HG03378 (cell line): Measurements from ENCODE around the gene ITGA6.

Source experiments
- ATAC-seq: cut with Tn5 transposase; IDR thresholded peaks from one replicate; pipeline ENCODE4 v1.9.1; 2021; ENCODE audit warnings: mild to moderate bottlenecking, moderate library complexity; ENCODE audit not compliant: unreplicated experiment

The ITGA6 gene

DNA sequence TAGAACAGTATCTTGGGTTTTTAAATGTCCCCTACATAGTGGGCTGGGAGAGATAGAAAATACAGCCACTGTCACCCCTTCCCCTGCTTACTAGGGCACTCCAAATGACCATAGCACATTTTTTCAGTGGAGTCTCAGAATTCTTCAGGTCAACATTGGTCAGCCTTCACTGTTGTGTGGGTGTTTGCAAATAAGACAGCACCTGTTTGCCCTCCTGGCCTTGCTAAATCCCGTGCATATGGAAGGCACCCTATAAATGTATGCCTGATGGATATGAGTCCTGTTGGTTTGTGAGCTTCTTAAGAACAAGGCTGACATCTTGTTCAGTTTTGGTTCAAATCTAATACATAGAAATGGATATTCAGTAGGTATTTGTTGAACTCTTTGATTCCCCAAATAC is 12.5 kb downstream of the ITGA6 start:
- no peak for ATAC-seq

- ATAC-seq, result no peak
Measured at GRCh38 chr2:172440795-172441194, 13.4 kb downstream of the ITGA6 start.

DNA sequence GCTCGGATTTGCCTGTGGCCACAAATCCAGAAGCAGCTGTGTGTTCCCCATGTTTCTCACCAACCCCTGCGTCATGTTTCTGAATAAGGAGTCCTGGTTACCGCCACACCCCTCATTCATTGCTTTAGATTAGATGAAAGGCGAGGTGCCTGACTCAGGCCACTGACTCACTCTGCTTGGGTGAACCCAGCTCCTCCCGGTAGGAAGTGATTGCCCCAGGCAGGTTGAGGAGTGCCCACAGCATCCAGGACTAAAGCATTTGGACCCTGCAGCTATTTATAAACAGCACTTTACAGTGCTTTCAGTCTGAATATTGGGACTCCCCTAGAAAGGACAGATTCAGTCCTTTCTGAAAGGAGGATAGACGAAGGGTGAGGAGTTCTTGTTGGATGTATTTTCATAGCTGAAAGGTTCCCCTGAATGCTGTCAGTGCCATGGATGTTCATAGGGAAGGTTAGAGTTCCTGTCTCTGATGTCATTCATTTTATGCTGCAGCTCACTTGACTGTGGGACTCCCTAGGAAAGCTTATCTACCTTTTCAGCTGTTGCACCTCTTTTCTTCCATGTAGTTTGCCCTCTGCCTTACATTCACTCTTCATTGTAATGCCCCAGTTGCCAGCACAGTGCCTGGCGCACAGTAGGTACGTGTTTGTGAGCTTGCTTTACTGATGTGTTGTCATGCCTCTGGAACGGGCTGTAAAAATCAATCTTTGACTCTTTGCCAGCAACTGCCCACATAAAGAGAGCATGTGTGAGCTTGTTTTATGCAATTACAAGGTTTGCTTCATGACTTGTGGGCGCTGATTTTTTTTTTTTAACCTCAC is 14.9 kb downstream of the ITGA6 start:
- ATAC-seq, result no peak

- ATAC-seq, result no peak
Measured at GRCh38 chr2:172445851-172446250, 18.5 kb downstream of the ITGA6 start.

DNA sequence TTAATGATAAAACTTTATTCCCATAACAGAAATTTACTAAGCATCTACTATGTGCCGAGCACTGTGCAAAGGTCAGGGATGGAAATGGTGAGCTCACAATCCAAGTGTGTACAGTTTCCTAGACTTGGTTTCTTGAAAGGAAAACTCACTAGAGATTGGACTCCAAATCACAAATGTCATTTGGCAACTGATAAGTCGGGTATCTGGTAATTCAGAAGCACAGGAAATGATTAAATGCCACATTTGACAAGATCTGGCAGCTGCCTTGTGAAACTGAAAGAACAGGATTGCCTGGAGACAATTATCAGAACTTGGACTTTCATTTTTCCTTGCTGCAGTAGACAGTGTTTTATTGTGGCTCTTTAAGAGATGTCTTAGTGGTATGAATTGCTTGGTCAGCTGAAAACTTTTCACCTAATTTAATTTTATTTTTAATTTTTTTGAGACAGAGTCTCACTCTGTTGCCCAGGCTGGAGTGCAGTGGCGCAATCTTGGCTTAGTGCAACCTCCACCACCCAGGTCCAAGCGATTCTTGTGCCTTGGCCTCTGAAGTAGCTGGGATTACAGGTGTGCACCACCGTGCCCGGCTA is 19.2 kb downstream of the ITGA6 start:
- ATAC-seq, result no peak

DNA sequence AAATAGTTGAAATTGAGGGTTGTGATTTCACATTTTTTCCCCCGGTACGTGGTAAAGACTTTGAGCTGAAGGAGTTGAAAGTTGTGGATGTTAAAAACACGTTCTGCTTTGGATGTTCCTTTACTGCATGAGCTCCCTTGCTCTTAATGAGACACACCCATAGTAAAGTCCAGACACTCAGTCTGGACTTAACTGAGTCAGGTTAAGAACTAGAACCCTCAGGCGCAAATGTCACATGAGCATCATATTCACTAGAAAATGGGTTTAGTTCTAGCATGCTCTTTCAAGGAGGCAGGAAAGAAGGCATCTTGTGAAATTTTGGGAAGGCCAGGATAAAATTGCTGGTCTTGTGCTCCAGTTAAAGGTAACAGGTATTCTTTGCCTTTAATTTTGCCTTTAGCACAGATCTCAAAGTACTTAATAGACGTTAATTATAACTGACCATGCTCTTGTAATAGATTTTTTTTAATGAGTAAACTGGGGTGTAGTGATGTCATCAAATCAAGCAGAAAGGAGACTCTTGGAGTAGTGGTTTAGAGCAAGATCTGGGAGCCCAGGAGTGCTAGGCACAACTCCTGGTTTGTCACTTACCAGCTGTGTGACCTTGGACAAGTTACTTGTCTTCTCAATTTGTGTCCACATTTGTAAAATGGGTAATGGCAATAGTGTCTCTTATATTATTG is 20.6 kb downstream of the ITGA6 start:
- ATAC-seq, result no peak

GRCh38 chr2:172448544-172449267 is 21.3 kb downstream of the ITGA6 start:
- no peak for ATAC-seq

- ATAC-seq, result no peak
Measured at GRCh38 chr2:172449911-172450550, 22.6 kb downstream of the ITGA6 start.

DNA sequence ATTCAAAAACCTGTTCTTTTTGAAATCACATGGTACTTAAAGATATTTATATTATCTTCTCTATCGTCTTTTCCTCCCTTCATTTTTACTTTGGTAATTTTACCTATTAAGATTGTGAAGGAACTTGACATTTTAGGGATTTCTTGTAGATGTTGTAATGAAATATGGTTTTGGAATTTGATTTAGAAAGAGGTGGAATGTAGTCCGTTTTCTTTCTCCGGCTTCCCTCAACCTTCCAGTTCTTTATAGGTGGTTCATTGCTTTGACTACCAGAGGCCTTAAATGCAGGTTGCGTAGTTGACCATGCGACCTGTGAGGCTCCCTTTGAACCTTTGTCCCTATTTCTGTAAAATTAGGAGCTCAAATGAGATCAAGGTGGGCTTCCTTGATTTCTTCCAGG is 24.5 kb downstream of the ITGA6 start:
- ATAC-seq, result no peak

- ATAC-seq, result no peak
Measured at GRCh38 chr2:172452845-172453244, 25.5 kb downstream of the ITGA6 start.

DNA sequence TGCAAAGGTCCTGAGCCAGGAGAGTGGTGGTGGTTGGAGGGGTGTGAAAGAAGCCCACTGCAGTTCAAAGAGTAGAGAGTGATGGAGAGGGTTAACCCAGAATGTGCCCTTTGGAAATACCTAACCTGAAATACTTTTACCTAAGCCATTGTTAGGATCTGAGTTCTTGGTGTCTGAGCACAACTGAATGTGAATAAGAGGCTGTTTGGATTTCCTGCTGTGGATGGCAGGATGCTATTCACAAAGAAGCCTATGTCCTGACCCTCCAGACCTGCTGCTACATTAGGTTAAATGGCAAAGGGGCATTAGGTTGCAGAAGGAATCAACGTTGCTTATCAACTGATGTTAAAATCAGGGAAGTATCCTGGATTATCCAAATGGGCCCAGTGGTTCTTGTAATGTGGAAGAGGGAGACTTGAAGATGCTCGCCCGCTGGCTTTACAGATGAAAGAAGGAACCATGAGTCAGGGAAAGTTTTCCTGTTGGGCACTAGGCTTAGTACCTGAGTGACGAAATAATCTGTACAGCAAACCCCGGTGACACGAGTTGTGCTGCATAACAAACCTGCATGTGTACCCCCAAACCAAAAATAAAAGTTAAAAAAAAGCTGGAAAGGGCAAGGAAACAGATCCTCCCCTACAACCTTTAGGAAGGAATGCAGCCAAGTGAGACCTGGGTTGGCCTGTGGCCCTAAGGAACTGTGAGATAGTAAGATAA is 27.2 kb downstream of the ITGA6 start:
- no peak for ATAC-seq

DNA sequence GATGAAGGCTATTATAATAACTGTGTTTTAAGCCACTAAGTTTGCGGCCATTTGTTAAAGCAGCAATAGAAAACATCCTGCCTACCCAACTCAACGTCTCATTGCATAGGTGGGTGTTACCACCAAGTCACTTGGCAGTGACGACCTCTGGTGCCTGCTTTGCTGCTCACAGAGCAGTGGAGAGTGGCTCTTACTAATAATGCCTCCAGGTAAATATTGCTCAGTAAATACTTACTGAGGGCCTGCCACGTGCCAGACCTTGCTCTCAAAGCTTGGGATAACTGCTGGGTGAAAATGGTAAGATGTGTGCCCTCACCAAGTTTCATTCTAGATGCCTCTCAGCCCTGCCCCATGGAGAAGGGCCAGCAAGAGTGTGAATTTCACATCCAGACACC is 27.7 kb downstream of the ITGA6 start:
- no peak for ATAC-seq

- ATAC-seq, result no peak
Measured at GRCh38 chr2:172456002-172456401, 28.6 kb downstream of the ITGA6 start.

DNA sequence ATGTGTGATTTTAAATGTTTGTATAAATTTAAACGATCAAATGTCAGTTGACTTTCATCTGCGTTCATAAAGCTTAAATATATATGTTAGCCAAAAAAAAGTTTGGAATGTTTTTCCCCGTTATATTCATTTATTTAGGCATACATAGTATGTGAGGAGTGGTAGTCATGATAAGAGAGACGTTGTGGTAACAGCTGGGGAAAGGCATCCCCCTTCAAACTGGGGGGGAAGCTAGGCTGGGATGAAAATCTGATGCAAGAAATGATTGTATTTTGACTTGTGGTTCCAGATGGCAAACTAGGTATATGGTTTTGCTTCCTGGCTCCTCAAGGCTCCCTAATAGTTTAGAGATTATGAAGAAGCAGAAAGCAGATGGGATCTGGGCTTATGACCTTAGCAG is 30.1 kb downstream of the ITGA6 start:
- ATAC-seq, result no peak

DNA sequence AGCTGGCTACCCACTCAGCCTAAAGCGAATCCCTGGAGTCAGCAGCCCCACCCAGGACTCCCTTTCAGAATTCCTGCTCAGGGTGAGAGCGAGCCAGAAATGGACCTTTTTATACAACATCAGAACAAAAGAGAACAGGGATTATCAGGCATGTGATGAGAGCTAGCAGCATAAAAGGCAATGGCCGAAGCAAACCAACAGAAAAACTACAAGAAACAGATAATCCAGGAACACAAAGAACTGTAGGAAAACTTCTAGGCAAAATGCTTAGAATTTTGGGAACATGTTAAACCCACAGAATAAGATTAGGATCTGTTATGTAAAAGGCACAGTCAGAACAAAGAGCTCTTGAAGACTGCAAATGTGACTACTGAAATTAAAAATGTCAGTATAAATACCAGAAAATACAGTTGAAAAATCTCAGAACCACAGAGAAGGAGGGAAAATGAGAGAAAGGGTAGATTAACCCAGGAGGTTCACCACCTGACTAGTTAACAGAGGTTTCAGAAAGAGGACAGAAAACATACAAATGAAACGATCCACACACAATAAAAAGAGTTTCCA is 31.3 kb downstream of the ITGA6 start:
- ATAC-seq, result no peak

DNA sequence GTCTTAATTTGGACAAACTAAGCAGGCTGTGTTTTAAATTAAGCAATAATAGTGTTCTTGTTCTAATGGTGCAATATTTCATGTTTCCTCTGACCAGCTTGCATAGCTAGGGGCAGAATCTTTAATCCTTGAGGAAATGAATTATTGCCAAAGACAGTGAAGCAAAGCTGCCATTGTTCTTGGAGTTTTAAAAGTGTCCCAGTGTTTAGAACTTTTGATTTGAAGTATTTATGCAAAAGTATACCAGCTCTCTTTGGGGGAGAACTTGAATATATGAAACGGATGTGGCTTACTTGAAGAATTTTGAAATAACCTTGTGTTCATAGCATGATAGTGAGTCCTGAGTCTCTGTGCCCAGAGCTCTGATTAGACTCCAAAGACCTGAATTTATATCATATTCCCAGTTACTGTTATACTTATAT is 33.4 kb downstream of the ITGA6 start:
- no peak for ATAC-seq

DNA sequence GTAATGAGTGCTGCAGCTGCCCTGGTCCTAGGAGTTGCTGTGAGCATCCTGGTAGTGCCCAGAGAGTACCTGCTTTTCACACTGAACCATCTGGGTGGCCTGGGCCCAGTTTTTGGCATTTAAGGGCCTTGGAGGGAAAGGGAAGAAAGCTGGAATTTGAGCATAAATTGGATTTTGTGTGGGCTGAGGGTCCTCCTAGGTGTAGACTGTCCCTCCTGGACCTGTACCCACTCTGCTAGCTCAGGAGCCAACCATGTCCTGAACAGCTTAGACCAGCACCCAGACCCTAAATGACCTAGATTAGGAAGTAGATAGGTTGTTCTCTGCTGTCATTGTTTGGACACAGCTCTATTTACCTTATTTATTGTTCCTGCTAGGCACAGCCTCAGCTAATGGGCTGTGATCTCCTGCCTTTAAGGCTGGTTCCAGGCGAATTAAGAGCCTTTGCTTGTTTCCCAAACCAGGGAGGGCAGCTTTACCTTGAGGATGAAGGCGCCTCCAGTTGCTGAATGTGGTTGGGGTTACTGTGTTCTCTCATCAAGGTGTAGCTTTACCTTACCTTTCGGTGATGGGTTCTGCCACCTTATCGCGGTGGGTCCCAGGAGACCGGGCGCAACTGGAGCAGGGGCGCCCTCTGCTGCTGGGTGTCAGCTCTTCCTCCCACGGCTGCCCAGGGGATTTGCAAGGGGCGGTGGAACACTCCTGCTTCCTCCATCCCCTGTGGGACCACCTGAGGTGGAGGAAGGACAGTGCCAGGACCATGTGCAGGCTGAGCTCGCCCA is 34.4 kb downstream of the ITGA6 start:
- ATAC-seq, result no peak

- ATAC-seq, result no peak
Measured at GRCh38 chr2:172462373-172462848, 35.0 kb downstream of the ITGA6 start.

DNA sequence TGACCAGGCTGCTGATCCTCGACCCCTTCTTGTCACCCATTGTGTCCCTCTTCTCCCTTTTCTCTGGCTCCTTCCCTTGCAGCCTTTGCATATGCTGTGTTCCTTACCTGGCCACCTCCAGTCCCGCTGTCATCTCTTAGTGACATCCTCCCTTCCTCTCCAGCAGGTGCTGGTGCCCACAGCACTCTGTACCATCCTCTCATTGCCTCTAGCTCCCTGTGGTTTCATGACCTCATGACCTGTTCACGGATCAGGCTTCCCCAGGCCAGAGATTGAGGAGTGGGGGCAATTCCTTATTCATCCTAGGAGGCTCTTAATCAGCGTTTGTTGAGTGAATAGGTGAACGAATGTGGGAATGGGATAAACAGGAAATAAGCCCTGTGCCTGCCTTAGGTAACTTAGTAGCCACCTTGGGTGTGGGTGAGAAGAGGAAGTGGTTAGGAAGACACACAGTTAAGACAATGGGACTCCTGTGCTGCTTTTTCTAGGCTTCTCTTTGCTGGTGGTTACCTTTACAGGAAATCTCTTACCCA is 35.5 kb downstream of the ITGA6 start:
- peak; percentile 51 for ATAC-seq
